Measurements from ENCODE around the gene PRTFDC1. TPM values are rescaled to one million over a fixed set of nuclear protein-coding genes. Genes with fewer than 3 reads are reported as not detected.
"Not testable (repeated sequence)": the region's sequence is repeated elsewhere in the genome, so short reads cannot be mapped to it uniquely, and the experiment has no call there.

The PRTFDC1 gene
- polyA plus RNA-seq, 1 donor (not counting 4 experiments of a cell fraction or from before 2014, with no cell fraction given): 2.2 TPM

GRCh38 chr10:24840784-24841183 lies 111.6 kb downstream of the PRTFDC1 start:
- Histone ChIP-seq H3K27ac (ENCODE audit: control insufficient read depth, insufficient read depth, low read length) (no peak overlapping the region), H3K27me3 (ENCODE audit: control insufficient read depth, extremely low read depth, insufficient read depth, low read length) (no peaks in the 10 kb centered on the region), H3K9me3 (ENCODE audit: control insufficient read depth, low read depth, low read length) (no peaks in the 10 kb centered on the region), H3K9ac (ENCODE audit: control insufficient read depth, extremely low read depth, insufficient read depth, low read length) (no peak overlapping the region), H3K4me1 (ENCODE audit: control insufficient read depth, extremely low read depth, insufficient read depth, low read length) (no peaks in the 10 kb centered on the region), H3K36me3 (ENCODE audit: control insufficient read depth in 2 of 2, extremely low read depth in 1 of 2, insufficient read depth in 2 of 2, low read length in 2 of 2) (no peaks in the 10 kb centered on the region), H2AFZ (ENCODE audit: control insufficient read depth, low read length) (no peak overlapping the region), H3K9me1 (ENCODE audit: control insufficient read depth, extremely low read depth, insufficient read depth, low read length) (no peaks in the 10 kb centered on the region), H4K20me1 (ENCODE audit: control insufficient read depth, extremely low read depth, insufficient read depth, low read length) (no peaks in the 10 kb centered on the region), H3K4me2 (ENCODE audit: control insufficient read depth, extremely low read depth, insufficient read depth, low read depth, low read length) (no peak overlapping the region), H3K79me2 (ENCODE audit: control insufficient read depth, insufficient read depth, low read length) (no peaks in the 10 kb centered on the region), H3K4me3 (ENCODE audit: control insufficient read depth in 2 of 3, extremely low read depth in 1 of 3, insufficient read depth in 2 of 3, low read depth in 1 of 3, low read length in 3 of 3) (no peak overlapping the region)
- no peak for FAIRE-seq
- dilution Hi-C loops (cut with MboI; ENCODE audit: extremely low pct_ligation_motif_present, low sequenced_read_pairs): no loop called here
- DNase-seq (ENCODE audit: low read depth, low spot score): no peak
- TF ChIP-seq EZH2 (IDR thresholded peaks at IDR 0.05; ENCODE audit: low read length) (no peak), CTCF (optimal IDR thresholded peaks at IDR 0.05 in 1 of 3, IDR thresholded peaks at IDR 0.05 in 1 of 3, conservative IDR thresholded peaks at IDR 0.05 in 1 of 3; ENCODE audit: extremely low read depth in 1 of 3, insufficient read depth in 2 of 3, low read length in 3 of 3) (no peak)

GRCh38 chr10:24837781-24838180 lies 114.6 kb downstream of the PRTFDC1 start:
- H3K36me3 ChIP-seq (ENCODE audit: control insufficient read depth in 2 of 2, extremely low read depth in 1 of 2, insufficient read depth in 2 of 2, low read length in 2 of 2); H2AFZ ChIP-seq (ENCODE audit: control insufficient read depth, low read length); H3K9me1 ChIP-seq (ENCODE audit: control insufficient read depth, extremely low read depth, insufficient read depth, low read length); H3K4me2 ChIP-seq (ENCODE audit: control insufficient read depth, extremely low read depth, insufficient read depth, low read depth, low read length); H3K79me2 ChIP-seq (ENCODE audit: control insufficient read depth, insufficient read depth, low read length); H4K20me1 ChIP-seq (ENCODE audit: control insufficient read depth, extremely low read depth, insufficient read depth, low read length); H3K9me3 ChIP-seq (ENCODE audit: control insufficient read depth, low read depth, low read length); DNase-seq (ENCODE audit: low read depth, low spot score); H3K9ac ChIP-seq (ENCODE audit: control insufficient read depth, extremely low read depth, insufficient read depth, low read length); H3K4me3 ChIP-seq (ENCODE audit: control insufficient read depth in 2 of 3, extremely low read depth in 1 of 3, insufficient read depth in 2 of 3, low read depth in 1 of 3, low read length in 3 of 3); H3K4me1 ChIP-seq (ENCODE audit: control insufficient read depth, extremely low read depth, insufficient read depth, low read length); FAIRE-seq; H3K27ac ChIP-seq (ENCODE audit: control insufficient read depth, insufficient read depth, low read length); H3K27me3 ChIP-seq (ENCODE audit: control insufficient read depth, extremely low read depth, insufficient read depth, low read length); dilution Hi-C loops (cut with MboI; ENCODE audit: extremely low pct_ligation_motif_present, low sequenced_read_pairs): not testable (repeated sequence)

GRCh38 chr10:24834869-24835268 lies 117.5 kb downstream of the PRTFDC1 start:
- TF ChIP-seq CTCF (optimal IDR thresholded peaks at IDR 0.05 in 1 of 3, IDR thresholded peaks at IDR 0.05 in 1 of 3, conservative IDR thresholded peaks at IDR 0.05 in 1 of 3; ENCODE audit: extremely low read depth in 1 of 3, insufficient read depth in 2 of 3, low read length in 3 of 3) (no peak), EZH2 (IDR thresholded peaks at IDR 0.05; ENCODE audit: low read length) (no peak)
- Histone ChIP-seq H3K79me2 (ENCODE audit: control insufficient read depth, insufficient read depth, low read length) (no peaks in the 10 kb centered on the region), H3K9me3 (ENCODE audit: control insufficient read depth, low read depth, low read length) (no peaks in the 10 kb centered on the region), H3K36me3 (ENCODE audit: control insufficient read depth in 2 of 2, extremely low read depth in 1 of 2, insufficient read depth in 2 of 2, low read length in 2 of 2) (no peaks in the 10 kb centered on the region), H3K4me1 (ENCODE audit: control insufficient read depth, extremely low read depth, insufficient read depth, low read length) (no peaks in the 10 kb centered on the region), H3K4me3 (ENCODE audit: control insufficient read depth in 2 of 3, extremely low read depth in 1 of 3, insufficient read depth in 2 of 3, low read depth in 1 of 3, low read length in 3 of 3) (no peak overlapping the region), H3K9me1 (ENCODE audit: control insufficient read depth, extremely low read depth, insufficient read depth, low read length) (no peaks in the 10 kb centered on the region), H3K9ac (ENCODE audit: control insufficient read depth, extremely low read depth, insufficient read depth, low read length) (no peak overlapping the region), H3K27me3 (ENCODE audit: control insufficient read depth, extremely low read depth, insufficient read depth, low read length) (no peaks in the 10 kb centered on the region), H2AFZ (ENCODE audit: control insufficient read depth, low read length) (no peak overlapping the region), H3K4me2 (ENCODE audit: control insufficient read depth, extremely low read depth, insufficient read depth, low read depth, low read length) (no peak overlapping the region), H3K27ac (ENCODE audit: control insufficient read depth, insufficient read depth, low read length) (no peak overlapping the region), H4K20me1 (ENCODE audit: control insufficient read depth, extremely low read depth, insufficient read depth, low read length) (no peaks in the 10 kb centered on the region)
- no peak for DNase-seq (ENCODE audit: low read depth, low spot score)
- no peak for FAIRE-seq
- dilution Hi-C loops (cut with MboI; ENCODE audit: extremely low pct_ligation_motif_present, low sequenced_read_pairs): no loop called here
